Esophagus muscularis mucosa (tissue), 4 donors: ENCODE results near the gene KREMEN2. TPM values are rescaled to one million over a fixed set of nuclear protein-coding genes. Genes with fewer than 3 reads are reported as not detected.

Experiments used
- DNase-seq: peaks from one replicate; pipeline ENCODE4 v3.0.0-alpha.2; 2017; ENCODE audit errors: extremely low spot score
- H3K27ac ChIP-seq, 4 donors: fragments of 200-600 bp; sonication (generic); replicated peaks in 1 of 4; 1 replicate in 3 of 4; 2 replicates in 1 of 4; pipeline ENCODE4 v1.5.1; 2016 to 2019; ENCODE audit warnings: mild to moderate bottlenecking in 1 of 4
- H3K27me3 ChIP-seq, 4 donors: fragments of 200-600 bp; sonication (generic); one replicate each; pipeline versions ENCODE4 v1.5.1 to v1.6.0; 2016 to 2019
- H3K36me3 ChIP-seq, 4 donors: fragments of 200-600 bp; sonication (generic); one replicate each; pipeline ENCODE4 v1.5.1; 2016 to 2019
- H3K4me1 ChIP-seq, 4 donors: fragments of 200-600 bp; sonication (generic); one replicate each; pipeline ENCODE4 v1.5.1; 2016 to 2019
- H3K4me3 ChIP-seq, 4 donors: fragments of 200-600 bp; sonication (generic); 1 replicate in 2 of 4; 2 replicates in 2 of 4; pipeline ENCODE4 v1.5.1; 2016 to 2019; ENCODE audit warnings: mild to moderate bottlenecking in 4 of 4, moderate library complexity in 1 of 4
- H3K9me3 ChIP-seq, 4 donors: fragments of 200-600 bp; sonication (generic); 1 replicate in 3 of 4; 2 replicates in 1 of 4; pipeline ENCODE4 v1.5.1; 2016 to 2019
- CTCF ChIP-seq, 3 experiments: fragments of 200-600 bp in 2 of 3; fragments of 450-650 bp in 1 of 3; sonication (generic) in 2 of 3; IDR thresholded peaks; one replicate each; pipeline ENCODE4 v1.5.1; 2017 to 2019; ENCODE audit warnings: antibody characterized with exemption in 3 of 3, mild to moderate bottlenecking in 2 of 3, moderate library complexity in 1 of 3
- EP300 ChIP-seq: sonication (generic); formaldehyde crosslinking; IDR thresholded peaks from one replicate; pipeline ENCODE4 v1.6.1; 2017; ENCODE audit warnings: antibody characterized with exemption
- POLR2A ChIP-seq: fragments of 450-650 bp; IDR thresholded peaks from one replicate; pipeline ENCODE4 v1.6.1; 2017; ENCODE audit warnings: antibody characterized with exemption, moderate library complexity, mild to moderate bottlenecking, low read depth
- POLR2AphosphoS5 ChIP-seq, 2 donors: sonication (generic); formaldehyde crosslinking; IDR thresholded peaks; one replicate each; pipeline ENCODE4 v1.6.1; 2017; ENCODE audit warnings: antibody characterized with exemption in 2 of 2
- WGBS: methylation state at CpG from one replicate; pipeline ENCODE4 v1.1.5; 2018; 5-methylcytosine and 5-hydroxymethylcytosine counted together
- intact Hi-C: fragments of 100-400 bp; cut with DNase I; formaldehyde crosslinking; loops from one replicate; pipeline ENCODE4 v1.15.1; 2023
- total RNA-seq, 4 donors: library from RNA; depleted of rRNA; stranded (reverse); fragments of >200 nt; gene quantifications; one replicate each; pipeline versions ENCODE4 v1.1.0 to v1.2.1, GENCODE V29; 2016

The KREMEN2 gene
- total RNA-seq, 4 donors from 2014 or later: 0.13 TPM; not detected in 3

GRCh38 chr16:2953706-2954627 lies 10.1 kb upstream of the KREMEN2 start:
- Histone ChIP-seq H3K4me1 (no peaks in the 10 kb centered on the region), H3K27ac (no peak overlapping the region), H3K9me3 (no peaks in the 10 kb centered on the region), H3K27me3 (peaks cover 0 to 50% (median 16%) of the 10 kb centered on the region in 4 donors), H3K36me3 (peaks cover 8 to 19% (median 15%) of the 10 kb centered on the region in 4 donors), H3K4me3 (no peak overlapping the region)
- intact Hi-C loops: no loop called here
- no peak for TF ChIP-seq EP300
- TF ChIP-seq CTCF (IDR thresholded peaks at IDR 0.05): no peak
- no peak for TF ChIP-seq POLR2AphosphoS5 (IDR thresholded peaks at IDR 0.05)
- no peak for TF ChIP-seq POLR2A
- DNase-seq: no peak
- 44% methylated on average over 20 of the region's 31 CpGs for WGBS

- Histone ChIP-seq H3K4me3 (no peak overlapping the region), H3K27ac (no peak overlapping the region), H3K9me3 (no peaks in the 10 kb centered on the region), H3K27me3 (peaks cover 0 to 59% (median 16%) of the 10 kb centered on the region in 4 donors), H3K4me1 (no peaks in the 10 kb centered on the region), H3K36me3 (peaks cover under 1 to 11% (median 6%) of the 10 kb centered on the region in 4 donors)
- WGBS: 52% methylated on average over 7 of the region's 26 CpGs
- TF ChIP-seq CTCF (IDR thresholded peaks at IDR 0.05) (no peak), EP300 (no peak), POLR2AphosphoS5 (IDR thresholded peaks at IDR 0.05) (no peak), POLR2A (no peak)
- intact Hi-C loops: no loop called here
- no peak for DNase-seq
Observed at GRCh38 chr16:2954656-2955381, 9.3 kb upstream of the KREMEN2 start.

- H3K27me3 ChIP-seq: peaks cover 0 to 64% (median 19%) of the 10 kb centered on the region in 4 donors
- intact Hi-C loops: no loop called here
- DNase-seq: no peak
- no peaks in the 10 kb centered on the region for H3K4me1 ChIP-seq
- WGBS: 35% methylated on average over 6 of the region's 10 CpGs
- no peaks in the 10 kb centered on the region for H3K9me3 ChIP-seq
- no peak overlapping the region for H3K27ac ChIP-seq
- H3K36me3 ChIP-seq: peaks cover 0 to 5% (median under 1%) of the 10 kb centered on the region in 4 donors
- TF ChIP-seq CTCF (IDR thresholded peaks at IDR 0.05) (no peak), EP300 (no peak), POLR2A (no peak), POLR2AphosphoS5 (IDR thresholded peaks at IDR 0.05) (no peak)
- H3K4me3 ChIP-seq: no peak overlapping the region
Observed at GRCh38 chr16:2955438-2955778, 8.7 kb upstream of the KREMEN2 start.

- intact Hi-C loops: no loop called here
- H3K27me3 ChIP-seq: peaks cover 0 to 70% (median 22%) of the 10 kb centered on the region in 4 donors
- WGBS: 14% methylated on average over 8 of the region's 21 CpGs
Observed at GRCh38 chr16:2955779-2956578, 8.1 kb upstream of the KREMEN2 start.

More at GRCh38 chr16:2955779-2956578, 8.1 kb upstream of the KREMEN2 start:
- H3K27ac ChIP-seq: no peak overlapping the region
- no peaks in the 10 kb centered on the region for H3K4me1 ChIP-seq
- DNase-seq: no peak
- no peaks in the 10 kb centered on the region for H3K9me3 ChIP-seq
- H3K36me3 ChIP-seq: no peaks in the 10 kb centered on the region
- TF ChIP-seq POLR2AphosphoS5 (IDR thresholded peaks at IDR 0.05) (no peak), CTCF (IDR thresholded peaks at IDR 0.05) (no peak), POLR2A (no peak), EP300 (no peak)
- H3K4me3 ChIP-seq: no peak overlapping the region
